Breast epithelium (tissue), 3 donors: Measurements from ENCODE around the gene RNF220.

Experiments used
- POLR2A ChIP-seq: fragments of 450-650 bp; IDR thresholded peaks from one replicate; pipeline ENCODE4 v1.6.1; 2016; ENCODE audit warnings: antibody characterized with exemption, mild to moderate bottlenecking, moderate library complexity
- POLR2AphosphoS5 ChIP-seq, 3 donors: sonication (generic); formaldehyde crosslinking; IDR thresholded peaks; one replicate each; pipeline ENCODE4 v1.6.1; 2017; ENCODE audit warnings: antibody characterized with exemption in 3 of 3
- TF ChIP-seq, protein P1 (sequence below), 3 donors: fragments of 450-650 bp; IDR thresholded peaks; one replicate each; pipeline ENCODE4 v1.5.1; 2016 to 2017; ENCODE audit warnings: antibody characterized with exemption in 3 of 3, mild to moderate bottlenecking in 3 of 3, moderate library complexity in 3 of 3

GRCh38 chr1:44547361-44547760, 142.3 kb downstream of the RNF220 start:
- TF ChIP-seq, protein P1, sequence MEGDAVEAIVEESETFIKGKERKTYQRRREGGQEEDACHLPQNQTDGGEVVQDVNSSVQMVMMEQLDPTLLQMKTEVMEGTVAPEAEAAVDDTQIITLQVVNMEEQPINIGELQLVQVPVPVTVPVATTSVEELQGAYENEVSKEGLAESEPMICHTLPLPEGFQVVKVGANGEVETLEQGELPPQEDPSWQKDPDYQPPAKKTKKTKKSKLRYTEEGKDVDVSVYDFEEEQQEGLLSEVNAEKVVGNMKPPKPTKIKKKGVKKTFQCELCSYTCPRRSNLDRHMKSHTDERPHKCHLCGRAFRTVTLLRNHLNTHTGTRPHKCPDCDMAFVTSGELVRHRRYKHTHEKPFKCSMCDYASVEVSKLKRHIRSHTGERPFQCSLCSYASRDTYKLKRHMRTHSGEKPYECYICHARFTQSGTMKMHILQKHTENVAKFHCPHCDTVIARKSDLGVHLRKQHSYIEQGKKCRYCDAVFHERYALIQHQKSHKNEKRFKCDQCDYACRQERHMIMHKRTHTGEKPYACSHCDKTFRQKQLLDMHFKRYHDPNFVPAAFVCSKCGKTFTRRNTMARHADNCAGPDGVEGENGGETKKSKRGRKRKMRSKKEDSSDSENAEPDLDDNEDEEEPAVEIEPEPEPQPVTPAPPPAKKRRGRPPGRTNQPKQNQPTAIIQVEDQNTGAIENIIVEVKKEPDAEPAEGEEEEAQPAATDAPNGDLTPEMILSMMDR (IDR thresholded peaks at IDR 0.05), result no peak
- TF ChIP-seq POLR2A (no peak), POLR2AphosphoS5 (IDR thresholded peaks at IDR 0.05) (no peak)
